ENCODE measurements around the gene LCE2B. TPM values are rescaled to one million over a fixed set of nuclear protein-coding genes. Genes with fewer than 3 reads are reported as not detected.

LCE2B gene
- total and polyA plus RNA-seq, 3 donors from 2014 or later: not detected

- no peaks in the 10 kb centered on the region for H3K9me3 ChIP-seq
- intact Hi-C loops (cut with DNase I; ENCODE audit: low total_unique reads): no loop called here
Observed at GRCh38 chr1:152718238-152718637, 32.3 kb downstream of the LCE2B start.

GRCh38 chr1:152725261-152725660, 39.3 kb downstream of the LCE2B start:
- no peak overlapping the region for H3K4me3 ChIP-seq
- TF ChIP-seq, protein P1, sequence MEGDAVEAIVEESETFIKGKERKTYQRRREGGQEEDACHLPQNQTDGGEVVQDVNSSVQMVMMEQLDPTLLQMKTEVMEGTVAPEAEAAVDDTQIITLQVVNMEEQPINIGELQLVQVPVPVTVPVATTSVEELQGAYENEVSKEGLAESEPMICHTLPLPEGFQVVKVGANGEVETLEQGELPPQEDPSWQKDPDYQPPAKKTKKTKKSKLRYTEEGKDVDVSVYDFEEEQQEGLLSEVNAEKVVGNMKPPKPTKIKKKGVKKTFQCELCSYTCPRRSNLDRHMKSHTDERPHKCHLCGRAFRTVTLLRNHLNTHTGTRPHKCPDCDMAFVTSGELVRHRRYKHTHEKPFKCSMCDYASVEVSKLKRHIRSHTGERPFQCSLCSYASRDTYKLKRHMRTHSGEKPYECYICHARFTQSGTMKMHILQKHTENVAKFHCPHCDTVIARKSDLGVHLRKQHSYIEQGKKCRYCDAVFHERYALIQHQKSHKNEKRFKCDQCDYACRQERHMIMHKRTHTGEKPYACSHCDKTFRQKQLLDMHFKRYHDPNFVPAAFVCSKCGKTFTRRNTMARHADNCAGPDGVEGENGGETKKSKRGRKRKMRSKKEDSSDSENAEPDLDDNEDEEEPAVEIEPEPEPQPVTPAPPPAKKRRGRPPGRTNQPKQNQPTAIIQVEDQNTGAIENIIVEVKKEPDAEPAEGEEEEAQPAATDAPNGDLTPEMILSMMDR (IDR thresholded peaks at IDR 0.05): no peak
- TF ChIP-seq POLR2A (IDR thresholded peaks at IDR 0.05): no peak
- intact Hi-C loops (cut with DNase I; ENCODE audit: low total_unique reads): no loop called here
- H3K36me3 ChIP-seq (ENCODE audit: low read depth, missing control alignments): no peaks in the 10 kb centered on the region
- DNase-seq: no peak
- H3K27me3 ChIP-seq: no peaks in the 10 kb centered on the region
- H3K27ac ChIP-seq: no peak overlapping the region
- H3K9me3 ChIP-seq: no peaks in the 10 kb centered on the region
- H3K4me1 ChIP-seq: no peaks in the 10 kb centered on the region

More at GRCh38 chr1:152718238-152718637, 32.3 kb downstream of the LCE2B start:
- Histone ChIP-seq H3K4me1 (no peaks in the 10 kb centered on the region), H3K36me3 (ENCODE audit: low read depth, missing control alignments) (no peaks in the 10 kb centered on the region), H3K27me3 (no peaks in the 10 kb centered on the region), H3K4me3 (no peak overlapping the region), H3K27ac (no peak overlapping the region)
- TF ChIP-seq, protein P1 (IDR thresholded peaks at IDR 0.05): no peak
- TF ChIP-seq POLR2A (IDR thresholded peaks at IDR 0.05): no peak
- DNase-seq: no peak

GRCh38 chr1:152728986-152729385, 43.1 kb downstream of the LCE2B start:
- Histone ChIP-seq H3K36me3 (ENCODE audit: low read depth, missing control alignments) (no peaks in the 10 kb centered on the region), H3K9me3 (no peaks in the 10 kb centered on the region), H3K27me3 (no peaks in the 10 kb centered on the region), H3K27ac (no peak overlapping the region), H3K4me3 (no peak overlapping the region), H3K4me1 (no peaks in the 10 kb centered on the region)
- TF ChIP-seq POLR2A (IDR thresholded peaks at IDR 0.05): no peak
- TF ChIP-seq, protein P1 (IDR thresholded peaks at IDR 0.05): no peak
- 58 to 60% methylated on average over 1 of the region's 1 CpG for WGBS, 2 donors
- intact Hi-C loops (cut with DNase I; ENCODE audit: low total_unique reads): no loop called here
- no peak for DNase-seq

- TF ChIP-seq POLR2A (IDR thresholded peaks at IDR 0.05): no peak
- TF ChIP-seq, protein P1 (IDR thresholded peaks at IDR 0.05): no peak
- Histone ChIP-seq H3K4me1 (no peaks in the 10 kb centered on the region), H3K36me3 (ENCODE audit: low read depth, missing control alignments) (no peaks in the 10 kb centered on the region), H3K9me3 (no peaks in the 10 kb centered on the region), H3K4me3 (no peak overlapping the region), H3K27me3 (no peaks in the 10 kb centered on the region), H3K27ac (no peak overlapping the region)
- DNase-seq: no peak
- intact Hi-C loops (cut with DNase I; ENCODE audit: low total_unique reads): no loop called here
- 27 to 33% methylated on average over 1 of the region's 1 CpG for WGBS, 2 donors
Observed at GRCh38 chr1:152735648-152736047, 49.7 kb downstream of the LCE2B start.

Other genes with a start within 250 kb of the LCE2B start
- under 1 TPM in 1 of 2 donors, not detected in 1; 0.37 TPM for gene LCE5A, start 175.3 kb upstream of the LCE2B start, total RNA-seq
- gene LCE5A, start 175.3 kb upstream of the LCE2B start, polyA plus RNA-seq (ENCODE audit: insufficient read depth, low read depth, low replicate concordance): 0.44 TPM
- gene CRCT1, start 171.6 kb upstream of the LCE2B start, total RNA-seq: not detected
- gene CRCT1, start 171.6 kb upstream of the LCE2B start, polyA plus RNA-seq (ENCODE audit: insufficient read depth, low read depth, low replicate concordance): not detected
- gene LCE3E, start 119.3 kb upstream of the LCE2B start, total RNA-seq: not detected
- gene LCE3E, start 119.3 kb upstream of the LCE2B start, polyA plus RNA-seq (ENCODE audit: insufficient read depth, low read depth, low replicate concordance): not detected
- gene LCE3D, start 105.6 kb upstream of the LCE2B start, total RNA-seq: not detected
- not detected for gene LCE3D, start 105.6 kb upstream of the LCE2B start, polyA plus RNA-seq (ENCODE audit: insufficient read depth, low read depth, low replicate concordance)
- not detected for gene LCE3C, start 85.9 kb upstream of the LCE2B start, total RNA-seq
- gene LCE3C, start 85.9 kb upstream of the LCE2B start, polyA plus RNA-seq (ENCODE audit: insufficient read depth, low read depth, low replicate concordance): not detected
- gene LCE3B, start 72.3 kb upstream of the LCE2B start, total RNA-seq: not detected
- not detected for gene LCE3B, start 72.3 kb upstream of the LCE2B start, polyA plus RNA-seq (ENCODE audit: insufficient read depth, low read depth, low replicate concordance)
- not detected for gene LCE3A, start 63.0 kb upstream of the LCE2B start, total RNA-seq
- gene LCE3A, start 63.0 kb upstream of the LCE2B start, polyA plus RNA-seq (ENCODE audit: insufficient read depth, low read depth, low replicate concordance): not detected
- not detected for gene LCE2D, start 22.7 kb upstream of the LCE2B start, total RNA-seq
- gene LCE2D, start 22.7 kb upstream of the LCE2B start, polyA plus RNA-seq (ENCODE audit: insufficient read depth, low read depth, low replicate concordance): not detected
- not detected for gene LCE2C, start 10.8 kb upstream of the LCE2B start, total RNA-seq
- not detected for gene LCE2C, start 10.8 kb upstream of the LCE2B start, polyA plus RNA-seq (ENCODE audit: insufficient read depth, low read depth, low replicate concordance)
- gene LCE2A, start 12.2 kb downstream of the LCE2B start, total RNA-seq: not detected
- not detected for gene LCE2A, start 12.2 kb downstream of the LCE2B start, polyA plus RNA-seq (ENCODE audit: insufficient read depth, low read depth, low replicate concordance)
- not detected for gene LCE4A, start 22.0 kb downstream of the LCE2B start, total RNA-seq
- not detected for gene LCE4A, start 22.0 kb downstream of the LCE2B start, polyA plus RNA-seq (ENCODE audit: insufficient read depth, low read depth, low replicate concordance)
- not detected for gene KPRP, start 71.9 kb downstream of the LCE2B start, total RNA-seq
- gene KPRP, start 71.9 kb downstream of the LCE2B start, polyA plus RNA-seq (ENCODE audit: insufficient read depth, low read depth, low replicate concordance): not detected
- gene LCE1F, start 89.0 kb downstream of the LCE2B start, total RNA-seq: not detected
- not detected for gene LCE1F, start 89.0 kb downstream of the LCE2B start, polyA plus RNA-seq (ENCODE audit: insufficient read depth, low read depth, low replicate concordance)
- not detected for gene LCE1E, start 100.1 kb downstream of the LCE2B start, total RNA-seq
- not detected for gene LCE1E, start 100.1 kb downstream of the LCE2B start, polyA plus RNA-seq (ENCODE audit: insufficient read depth, low read depth, low replicate concordance)
- not detected for gene LCE1D, start 110.6 kb downstream of the LCE2B start, total RNA-seq
- not detected for gene LCE1D, start 110.6 kb downstream of the LCE2B start, polyA plus RNA-seq (ENCODE audit: insufficient read depth, low read depth, low replicate concordance)
- gene LCE1C, start 120.5 kb downstream of the LCE2B start, total RNA-seq: not detected
- not detected for gene LCE1C, start 120.5 kb downstream of the LCE2B start, polyA plus RNA-seq (ENCODE audit: insufficient read depth, low read depth, low replicate concordance)
- not detected for gene LCE1B, start 125.8 kb downstream of the LCE2B start, total RNA-seq
- gene LCE1B, start 125.8 kb downstream of the LCE2B start, polyA plus RNA-seq (ENCODE audit: insufficient read depth, low read depth, low replicate concordance): not detected
- not detected for gene LCE1A, start 141.3 kb downstream of the LCE2B start, total RNA-seq
- gene LCE1A, start 141.3 kb downstream of the LCE2B start, polyA plus RNA-seq (ENCODE audit: insufficient read depth, low read depth, low replicate concordance): not detected
- not detected for gene LCE6A, start 156.7 kb downstream of the LCE2B start, total RNA-seq
- gene LCE6A, start 156.7 kb downstream of the LCE2B start, polyA plus RNA-seq (ENCODE audit: insufficient read depth, low read depth, low replicate concordance): not detected
- not detected for gene LCE7A, start 173.9 kb downstream of the LCE2B start, total RNA-seq
- gene LCE7A, start 173.9 kb downstream of the LCE2B start, polyA plus RNA-seq (ENCODE audit: insufficient read depth, low read depth, low replicate concordance): not detected
- gene SMCP, start 192.2 kb downstream of the LCE2B start, total RNA-seq: 100 to 1,000 TPM; 249 to 786 TPM
- gene SMCP, start 192.2 kb downstream of the LCE2B start, polyA plus RNA-seq (ENCODE audit: insufficient read depth, low read depth, low replicate concordance): 724 TPM
- gene IVL, start 222.4 kb downstream of the LCE2B start, total RNA-seq: not detected
- not detected for gene IVL, start 222.4 kb downstream of the LCE2B start, polyA plus RNA-seq (ENCODE audit: insufficient read depth, low read depth, low replicate concordance)

All from testis (tissue), 3 donors.